ENCODE results near the gene PHF2. TPM values are rescaled to one million over a fixed set of nuclear protein-coding genes. Genes with fewer than 3 reads are reported as not detected.

The PHF2 gene
- total RNA-seq, 2 experiments from 2014 or later, result 20.6 to 23.7 TPM

- POLR2A ChIA-PET, result no interaction called here
- H4K20me1 ChIP-seq (ENCODE audit: insufficient read depth, low read length), result no peaks in the 10 kb centered on the region
- H2AFZ ChIP-seq (ENCODE audit: low read length), result no peak overlapping the region
- no peak overlapping the region for H3K27ac ChIP-seq (ENCODE audit: low read depth, low read length, poor library complexity, severe bottlenecking)
- no peak overlapping the region for H3K4me2 ChIP-seq (ENCODE audit: low read length)
- CTCF ChIA-PET (ENCODE audit: unreplicated experiment), result no interaction called here
- H3K4me1 ChIP-seq (ENCODE audit: insufficient read depth, low read length, poor library complexity, severe bottlenecking), result no peaks in the 10 kb centered on the region
- no peaks in the 10 kb centered on the region for H3K79me2 ChIP-seq (ENCODE audit: insufficient read depth, low read depth, low read length)
- TF ChIP-seq CTCF (conservative IDR thresholded peaks at IDR 0.05; ENCODE audit: low read length) (no peak), EZH2phosphoT487 (IDR thresholded peaks at IDR 0.05; ENCODE audit: borderline replicate concordance, low read depth, low read length) (no peak)
- peaks cover 97% of the 10 kb centered on the region for H3K36me3 ChIP-seq (ENCODE audit: insufficient read depth, low read length)
- no peak overlapping the region for H3K4me3 ChIP-seq (ENCODE audit: low read depth, low read length, poor library complexity, severe bottlenecking)
- no peaks in the 10 kb centered on the region for H3K9me3 ChIP-seq (ENCODE audit: low read length)
- no peaks in the 10 kb centered on the region for H3K9me2 ChIP-seq (ENCODE audit: insufficient read depth, low read length)
- no TSS peak for BruUV-seq (replicated peaks)
- DNase-seq (ENCODE audit: low spot score), result no peak
- intact Hi-C loops (cut with micrococcal nuclease; ENCODE audit: unreplicated experiment), result no loop called here
Measured at GRCh38 chr9:93532141-93532540, 44.2 kb upstream of the PHF2 start.

- no peak overlapping the region for H2AFZ ChIP-seq (ENCODE audit: low read length)
- TF ChIP-seq CTCF (conservative IDR thresholded peaks at IDR 0.05; ENCODE audit: low read length) (no peak), EZH2phosphoT487 (IDR thresholded peaks at IDR 0.05; ENCODE audit: borderline replicate concordance, low read depth, low read length) (no peak)
- no peaks in the 10 kb centered on the region for H3K79me2 ChIP-seq (ENCODE audit: insufficient read depth, low read depth, low read length)
- H3K36me3 ChIP-seq (ENCODE audit: insufficient read depth, low read length), result peaks cover 97% of the 10 kb centered on the region
- POLR2A ChIA-PET, result no interaction called here
- no peaks in the 10 kb centered on the region for H3K4me1 ChIP-seq (ENCODE audit: insufficient read depth, low read length, poor library complexity, severe bottlenecking)
- no peaks in the 10 kb centered on the region for H3K9me2 ChIP-seq (ENCODE audit: insufficient read depth, low read length)
- H3K9me3 ChIP-seq (ENCODE audit: low read length), result no peaks in the 10 kb centered on the region
- H4K20me1 ChIP-seq (ENCODE audit: insufficient read depth, low read length), result no peaks in the 10 kb centered on the region
- BruUV-seq (replicated peaks), result no TSS peak
- H3K4me3 ChIP-seq (ENCODE audit: low read depth, low read length, poor library complexity, severe bottlenecking), result no peak overlapping the region
- no peak overlapping the region for H3K4me2 ChIP-seq (ENCODE audit: low read length)
- H3K27ac ChIP-seq (ENCODE audit: low read depth, low read length, poor library complexity, severe bottlenecking), result no peak overlapping the region
- CTCF ChIA-PET (ENCODE audit: unreplicated experiment), result no interaction called here
- no peak for DNase-seq (ENCODE audit: low spot score)
- intact Hi-C loops (cut with micrococcal nuclease; ENCODE audit: unreplicated experiment), result no loop called here
Measured at GRCh38 chr9:93533863-93534262, 42.5 kb upstream of the PHF2 start.

- Histone ChIP-seq H3K4me2 (ENCODE audit: low read length) (no peak overlapping the region), H3K36me3 (ENCODE audit: insufficient read depth, low read length) (peaks cover 94% of the 10 kb centered on the region), H2AFZ (ENCODE audit: low read length) (no peak overlapping the region), H3K9me2 (ENCODE audit: insufficient read depth, low read length) (no peaks in the 10 kb centered on the region), H3K79me2 (ENCODE audit: insufficient read depth, low read depth, low read length) (no peaks in the 10 kb centered on the region), H3K27ac (ENCODE audit: low read depth, low read length, poor library complexity, severe bottlenecking) (no peak overlapping the region), H3K4me3 (ENCODE audit: low read depth, low read length, poor library complexity, severe bottlenecking) (no peak overlapping the region), H3K9me3 (ENCODE audit: low read length) (no peaks in the 10 kb centered on the region), H4K20me1 (ENCODE audit: insufficient read depth, low read length) (no peaks in the 10 kb centered on the region), H3K4me1 (ENCODE audit: insufficient read depth, low read length, poor library complexity, severe bottlenecking) (no peaks in the 10 kb centered on the region)
- DNase-seq (ENCODE audit: low spot score), result no peak
- BruUV-seq (replicated peaks), result no TSS peak
- POLR2A ChIA-PET, result interaction anchor here (0.6 kb wide), 1 partner anchor 197 kb away, joined by 3 read pairs; no protein-coding TSS in a partner anchor
- intact Hi-C loops (cut with micrococcal nuclease; ENCODE audit: unreplicated experiment), result no loop called here
- CTCF ChIA-PET (ENCODE audit: unreplicated experiment), result no interaction called here
- no peak for TF ChIP-seq EZH2phosphoT487 (IDR thresholded peaks at IDR 0.05; ENCODE audit: borderline replicate concordance, low read depth, low read length)
- no peak for TF ChIP-seq CTCF (conservative IDR thresholded peaks at IDR 0.05; ENCODE audit: low read length)
Measured at GRCh38 chr9:93536167-93536566, 40.2 kb upstream of the PHF2 start.
